ENCODE measurements around the gene C1orf167.
A peak's percentile ranks its signal among the peaks of the same experiment; 100 is the strongest.

C1orf167 gene

GRCh38 chr1:11761988-11762406, at the start of gene C1orf167:
TSS of gene C1orf167 (plus strand) at chr1:11762193. CDS start at chr1:11764401, 2,208 bp downstream.
- DNase-seq = no peak

DNA sequence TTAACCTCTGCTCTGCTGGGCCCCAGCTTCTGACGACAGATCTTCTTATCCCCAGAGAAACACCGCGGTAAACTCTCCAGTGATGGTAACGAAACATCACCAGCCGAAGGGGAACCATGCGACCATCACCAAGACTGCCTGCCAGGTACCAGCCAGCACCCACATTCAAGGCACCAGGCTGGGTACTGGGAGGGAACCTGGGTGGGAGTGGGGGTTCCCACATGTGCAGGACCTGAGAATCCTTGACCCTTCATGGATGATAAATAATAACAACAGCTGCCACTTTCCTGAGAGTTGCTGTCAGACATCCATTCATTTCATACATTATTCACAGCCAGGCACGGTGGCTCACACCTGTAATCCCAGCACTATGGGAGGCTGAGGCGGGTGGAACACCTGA, 49.7 kb upstream of the C1orf167 start:
- no peak for DNase-seq

- DNase-seq = no peak
These were observed 48.9 kb upstream of the C1orf167 start for GRCh38 chr1:11713095-11713494.

- DNase-seq = no peak
These were observed 47.0 kb upstream of the C1orf167 start for GRCh38 chr1:11714831-11715575.

- DNase-seq = no peak
These were observed 42.5 kb upstream of the C1orf167 start for GRCh38 chr1:11719313-11720032.

DNA sequence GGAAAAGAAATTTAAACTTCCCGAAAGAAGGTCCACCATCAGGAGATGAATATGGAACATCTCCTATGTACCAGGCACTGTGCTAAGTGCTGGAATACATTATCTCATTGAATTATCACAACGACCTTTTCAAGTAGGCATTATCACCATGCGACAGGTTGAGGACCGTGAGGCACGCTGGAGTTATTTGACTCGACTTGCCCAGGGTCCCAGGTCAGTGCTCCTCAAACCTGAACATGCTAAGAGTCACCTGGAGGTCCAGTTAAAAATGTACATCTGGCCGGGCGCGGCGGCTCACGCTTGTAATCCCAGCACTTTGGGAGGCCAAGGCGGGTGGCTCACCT, 42.0 kb upstream of the C1orf167 start:
- no peak for DNase-seq

GRCh38 chr1:11720525-11720924, 41.5 kb upstream of the C1orf167 start:
- DNase-seq = no peak

- no peak for DNase-seq
These were observed 40.7 kb upstream of the C1orf167 start for GRCh38 chr1:11721311-11721710.

DNA sequence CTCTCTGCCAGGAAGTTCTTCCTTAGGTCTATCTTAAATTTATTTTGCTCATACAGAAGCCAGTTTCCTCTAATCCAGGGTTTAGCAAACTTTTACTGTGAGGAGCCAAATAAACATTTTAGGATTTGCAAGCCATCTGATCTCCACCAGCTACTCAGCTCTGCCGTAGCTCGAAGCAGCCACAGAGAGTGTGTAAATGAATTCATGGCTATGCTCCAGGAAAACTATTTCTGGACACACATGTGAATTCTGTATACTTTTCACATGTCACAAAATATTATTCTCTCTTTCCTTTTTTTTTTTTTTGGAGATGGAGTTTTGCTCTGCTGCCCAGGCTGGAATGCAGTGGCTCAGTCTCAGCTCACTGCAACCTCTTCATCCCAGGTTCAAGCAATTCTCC, 39.5 kb upstream of the C1orf167 start:
- no peak for DNase-seq

GRCh38 chr1:11725616-11726015, 36.4 kb upstream of the C1orf167 start:
- no peak for DNase-seq

- DNase-seq = no peak
These were observed 34.9 kb upstream of the C1orf167 start for GRCh38 chr1:11727119-11727518.

GRCh38 chr1:11728126-11728806, 33.7 kb upstream of the C1orf167 start:
- no peak for DNase-seq

DNA sequence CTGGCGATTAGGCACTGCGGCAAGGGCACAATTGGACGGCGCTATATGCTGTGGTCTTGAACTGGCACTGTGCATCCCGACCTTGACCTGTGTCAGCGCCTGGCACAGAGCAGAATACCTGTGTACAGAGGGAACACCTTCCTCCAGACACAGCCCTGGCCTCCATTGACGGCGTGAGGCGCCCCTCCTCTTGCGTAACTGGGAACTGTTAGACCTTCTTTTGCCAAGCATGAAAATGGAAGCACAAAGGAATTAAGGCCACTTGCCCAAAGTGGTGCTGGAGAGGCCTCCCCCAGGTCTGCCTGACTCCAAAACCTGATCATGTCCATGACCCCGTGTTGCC, 32.9 kb upstream of the C1orf167 start:
- DNase-seq = no peak

GRCh38 chr1:11729498-11730428, 32.2 kb upstream of the C1orf167 start:
- no peak for DNase-seq

GRCh38 chr1:11730429-11730891, 31.5 kb upstream of the C1orf167 start:
- no peak for DNase-seq

GRCh38 chr1:11731691-11732283, 30.2 kb upstream of the C1orf167 start:
- no peak for DNase-seq

DNA sequence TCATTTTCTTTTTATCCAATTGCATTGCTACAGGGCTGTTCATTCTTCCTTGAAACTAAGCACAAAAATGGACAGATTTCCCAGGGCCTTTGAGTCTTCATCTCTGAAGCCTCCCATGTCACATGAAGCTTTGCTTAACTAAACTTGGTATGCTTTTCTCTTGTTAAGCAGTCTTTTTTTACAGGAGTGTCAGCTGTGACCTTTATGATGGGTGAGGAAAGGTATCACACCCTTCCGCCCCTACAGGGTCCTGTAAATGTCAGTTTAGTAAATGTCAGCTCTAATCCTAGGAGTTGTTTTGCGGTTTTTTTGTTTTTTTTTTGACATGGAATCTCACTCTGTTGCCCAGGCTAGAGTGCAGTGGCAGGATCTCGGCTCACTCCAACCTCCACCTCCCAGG, 28.7 kb upstream of the C1orf167 start:
- DNase-seq = no peak

- no peak for DNase-seq
These were observed 26.5 kb upstream of the C1orf167 start for GRCh38 chr1:11735531-11735853.

DNA sequence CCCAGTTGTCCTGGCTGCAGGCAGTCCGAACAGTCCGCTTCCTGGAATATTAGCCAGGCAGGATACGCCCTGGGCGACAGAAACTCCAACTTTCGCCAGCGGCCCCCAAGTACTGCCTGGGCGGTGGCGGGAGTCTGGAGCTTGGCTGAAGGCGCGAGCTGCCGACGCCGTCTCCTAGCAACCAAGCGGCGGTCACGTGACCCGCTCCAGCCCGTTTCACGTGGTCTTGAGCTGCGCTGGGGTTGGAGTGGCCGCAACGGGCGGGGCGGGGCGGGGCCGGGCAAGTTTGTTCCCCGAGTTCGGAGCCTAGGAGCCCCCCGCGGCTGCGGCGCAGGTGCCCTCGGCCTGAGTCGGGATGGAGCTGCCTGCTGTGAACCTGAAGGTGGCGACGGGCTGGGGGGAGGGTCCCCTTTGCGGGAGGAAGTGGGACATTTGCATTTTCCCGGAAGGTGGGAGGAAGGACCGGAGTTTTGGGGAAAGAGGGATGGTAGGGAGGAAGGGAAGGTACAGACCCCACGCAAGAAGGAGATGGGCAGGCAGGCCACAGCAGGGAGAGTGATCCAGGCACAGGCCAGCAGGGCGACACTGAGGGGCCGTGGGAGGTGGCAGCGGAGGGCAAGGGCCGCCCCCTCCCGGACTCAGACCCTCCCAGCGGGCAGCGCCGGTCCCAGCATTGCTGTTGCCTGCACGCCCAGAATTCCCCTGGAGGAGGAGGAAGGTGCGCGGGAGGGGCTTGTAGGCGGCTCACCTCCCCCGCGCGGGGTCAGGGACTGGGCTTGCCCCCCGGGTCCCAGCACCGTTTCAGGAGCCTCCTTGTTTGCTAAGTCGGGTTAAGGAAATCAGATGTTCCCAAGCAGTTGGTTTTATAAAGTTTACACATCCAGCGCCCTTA, 25.9 kb upstream of the C1orf167 start, which contains the start of gene AGTRAP:
AGTRAP (plus strand) TSS at position 283 of the 892 bp plus-strand sequence; CDS start at position 356, 73 bp downstream.
- peak; percentile 37 for DNase-seq

- DNase-seq = peak; percentile 9
These were observed 25.0 kb upstream of the C1orf167 start for GRCh38 chr1:11736746-11737639.
